Measurements from ENCODE around the gene AMOTL1. TPM values are rescaled to one million over a fixed set of nuclear protein-coding genes. Genes with fewer than 3 reads are reported as not detected.
A peak's percentile ranks its signal among the peaks of the same experiment; 100 is the strongest.

The AMOTL1 gene
- total RNA-seq, 1 donor from 2014 or later = 35.9 TPM

GRCh38 chr11:94876645-94877442 is 108.7 kb downstream of the AMOTL1 start:
- TF ChIP-seq, protein P1, sequence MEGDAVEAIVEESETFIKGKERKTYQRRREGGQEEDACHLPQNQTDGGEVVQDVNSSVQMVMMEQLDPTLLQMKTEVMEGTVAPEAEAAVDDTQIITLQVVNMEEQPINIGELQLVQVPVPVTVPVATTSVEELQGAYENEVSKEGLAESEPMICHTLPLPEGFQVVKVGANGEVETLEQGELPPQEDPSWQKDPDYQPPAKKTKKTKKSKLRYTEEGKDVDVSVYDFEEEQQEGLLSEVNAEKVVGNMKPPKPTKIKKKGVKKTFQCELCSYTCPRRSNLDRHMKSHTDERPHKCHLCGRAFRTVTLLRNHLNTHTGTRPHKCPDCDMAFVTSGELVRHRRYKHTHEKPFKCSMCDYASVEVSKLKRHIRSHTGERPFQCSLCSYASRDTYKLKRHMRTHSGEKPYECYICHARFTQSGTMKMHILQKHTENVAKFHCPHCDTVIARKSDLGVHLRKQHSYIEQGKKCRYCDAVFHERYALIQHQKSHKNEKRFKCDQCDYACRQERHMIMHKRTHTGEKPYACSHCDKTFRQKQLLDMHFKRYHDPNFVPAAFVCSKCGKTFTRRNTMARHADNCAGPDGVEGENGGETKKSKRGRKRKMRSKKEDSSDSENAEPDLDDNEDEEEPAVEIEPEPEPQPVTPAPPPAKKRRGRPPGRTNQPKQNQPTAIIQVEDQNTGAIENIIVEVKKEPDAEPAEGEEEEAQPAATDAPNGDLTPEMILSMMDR (IDR thresholded peaks at IDR 0.05; ENCODE audit: unreplicated experiment) = no peak
- Mint-ChIP-seq H3K9me3 (ENCODE audit: unreplicated experiment) (no peaks in the 10 kb centered on the region), H3K4me3 (ENCODE audit: unreplicated experiment) (peak overlapping the region; percentile 53), H3K27me3 (ENCODE audit: unreplicated experiment) (peaks cover 5% of the 10 kb centered on the region), H3K36me3 (ENCODE audit: low read depth, unreplicated experiment) (peaks cover 56% of the 10 kb centered on the region), H3K4me1 (ENCODE audit: unreplicated experiment) (peaks cover 15% of the 10 kb centered on the region), H3K27ac (ENCODE audit: unreplicated experiment) (peak overlapping the region; percentile 62)
- no peak for DNase-seq (ENCODE audit: low spot score)

DNA sequence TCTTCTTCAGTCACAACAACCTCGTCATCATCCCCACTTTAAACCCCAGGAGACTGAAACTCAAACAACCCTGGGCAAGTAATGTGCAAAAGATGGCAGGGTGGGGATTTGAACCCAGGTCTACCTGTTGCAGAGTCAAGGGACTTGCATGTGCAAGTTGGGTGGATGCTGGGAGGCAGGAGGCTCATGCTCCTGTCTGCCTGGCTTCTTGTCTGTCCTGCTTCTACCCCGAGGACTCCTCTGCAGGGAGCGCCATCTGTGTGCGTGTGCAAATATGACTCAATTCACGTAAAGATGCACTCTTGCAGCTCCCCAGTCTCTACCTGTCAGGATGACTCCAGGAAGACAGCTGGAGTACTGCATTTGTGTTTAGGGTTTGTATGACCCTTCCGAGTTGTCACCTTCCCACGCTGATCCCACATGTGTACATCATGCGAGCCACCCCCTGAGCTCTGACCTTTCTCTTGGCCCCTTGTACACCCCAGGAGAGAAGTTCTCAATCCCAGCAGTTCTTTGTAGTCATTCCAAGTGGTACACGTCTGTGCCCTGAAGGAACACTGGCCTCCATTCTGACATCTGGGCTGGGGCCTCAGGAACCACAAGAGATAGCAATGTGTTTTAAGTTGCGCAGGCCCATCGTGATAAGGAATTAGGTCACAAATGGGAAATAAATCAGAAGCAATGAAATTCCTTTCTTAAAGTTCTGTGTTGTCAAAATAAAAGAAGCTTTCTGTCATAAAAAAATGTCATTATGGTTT is 109.5 kb downstream of the AMOTL1 start:
- TF ChIP-seq, protein P1 (IDR thresholded peaks at IDR 0.05; ENCODE audit: unreplicated experiment) = no peak
- peak overlapping the region; percentile 47 for H3K4me3 Mint-ChIP-seq (ENCODE audit: unreplicated experiment)
- H3K4me1 Mint-ChIP-seq (ENCODE audit: unreplicated experiment) = peaks cover 15% of the 10 kb centered on the region
- no peak for DNase-seq (ENCODE audit: low spot score)
- no peaks in the 10 kb centered on the region for H3K9me3 Mint-ChIP-seq (ENCODE audit: unreplicated experiment)
- H3K27ac Mint-ChIP-seq (ENCODE audit: unreplicated experiment) = peak overlapping the region; percentile 52
- H3K36me3 Mint-ChIP-seq (ENCODE audit: low read depth, unreplicated experiment) = peaks cover 49% of the 10 kb centered on the region
- peaks cover 5% of the 10 kb centered on the region for H3K27me3 Mint-ChIP-seq (ENCODE audit: unreplicated experiment)

DNA sequence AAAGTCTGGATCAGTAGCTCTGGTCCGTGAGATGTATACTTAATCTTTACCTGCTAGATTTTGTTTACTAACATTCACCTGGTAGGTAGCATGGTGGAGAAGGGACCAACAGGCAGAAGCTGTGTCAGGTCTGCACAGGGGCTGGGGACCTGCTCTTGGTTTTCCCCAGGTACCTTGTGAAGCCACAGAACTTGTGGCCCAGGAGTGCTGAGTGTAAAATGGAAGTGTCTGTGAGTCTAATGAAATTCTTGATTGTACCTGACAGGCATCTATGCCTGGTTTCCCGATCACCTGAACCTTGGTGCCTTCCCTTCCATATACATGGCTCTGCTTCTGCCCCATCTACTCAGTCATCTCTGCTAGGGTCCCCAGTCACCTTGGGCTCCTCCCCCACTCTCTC is 110.8 kb downstream of the AMOTL1 start:
- H3K4me1 Mint-ChIP-seq (ENCODE audit: unreplicated experiment) = peaks cover 19% of the 10 kb centered on the region
- peaks cover 43% of the 10 kb centered on the region for H3K36me3 Mint-ChIP-seq (ENCODE audit: low read depth, unreplicated experiment)
- TF ChIP-seq, protein P1 (IDR thresholded peaks at IDR 0.05; ENCODE audit: unreplicated experiment) = no peak
- DNase-seq (ENCODE audit: low spot score) = no peak
- no peaks in the 10 kb centered on the region for H3K9me3 Mint-ChIP-seq (ENCODE audit: unreplicated experiment)
- no peak overlapping the region for H3K27ac Mint-ChIP-seq (ENCODE audit: unreplicated experiment)
- no peak overlapping the region for H3K4me3 Mint-ChIP-seq (ENCODE audit: unreplicated experiment)
- peaks cover 5% of the 10 kb centered on the region for H3K27me3 Mint-ChIP-seq (ENCODE audit: unreplicated experiment)

DNA sequence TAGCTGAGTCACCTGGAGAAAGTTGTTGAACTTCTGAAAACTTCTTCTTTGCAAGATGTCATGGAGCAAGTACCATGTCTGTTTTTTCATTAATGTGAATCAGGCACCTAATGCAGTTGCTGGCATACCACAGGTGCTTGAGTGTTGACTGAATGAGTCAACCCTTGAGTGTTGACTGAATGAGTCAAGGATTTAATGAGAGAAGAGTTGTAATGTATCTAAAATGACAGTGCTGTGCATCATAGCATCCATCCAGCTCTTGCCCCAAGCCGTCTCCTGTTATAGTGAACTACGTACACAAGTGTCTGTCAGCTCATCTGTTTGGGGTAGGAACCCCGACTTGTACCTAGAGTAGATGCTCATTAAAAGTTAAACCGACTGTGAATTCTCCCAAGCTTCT is 112.1 kb downstream of the AMOTL1 start:
- Mint-ChIP-seq H3K27ac (ENCODE audit: unreplicated experiment) (no peak overlapping the region), H3K4me1 (ENCODE audit: unreplicated experiment) (peaks cover 24% of the 10 kb centered on the region), H3K4me3 (ENCODE audit: unreplicated experiment) (no peak overlapping the region), H3K36me3 (ENCODE audit: low read depth, unreplicated experiment) (peaks cover 47% of the 10 kb centered on the region), H3K9me3 (ENCODE audit: unreplicated experiment) (no peaks in the 10 kb centered on the region), H3K27me3 (ENCODE audit: unreplicated experiment) (peaks cover 5% of the 10 kb centered on the region)
- TF ChIP-seq, protein P1 (IDR thresholded peaks at IDR 0.05; ENCODE audit: unreplicated experiment) = no peak
- no peak for DNase-seq (ENCODE audit: low spot score)

DNA sequence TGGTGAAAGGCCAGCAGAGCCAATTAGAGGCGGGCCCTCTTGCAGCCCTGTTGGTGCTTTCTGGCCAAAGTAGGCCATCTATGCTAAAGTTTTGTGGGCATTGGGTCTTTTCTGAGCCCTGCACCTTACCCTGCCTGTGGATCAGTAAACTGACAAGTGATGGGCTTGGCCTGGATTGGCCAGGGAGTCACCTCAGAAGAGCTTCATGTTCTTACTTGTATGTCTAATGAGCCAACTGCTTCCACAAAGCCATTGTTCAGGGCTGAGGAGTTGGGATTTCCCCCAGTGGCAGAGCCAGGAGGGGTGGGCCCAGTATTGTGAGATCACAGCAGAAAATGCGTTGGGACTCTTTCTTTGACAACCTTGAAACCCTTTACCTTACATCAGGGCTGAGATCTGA is 114.8 kb downstream of the AMOTL1 start:
- TF ChIP-seq, protein P1 (IDR thresholded peaks at IDR 0.05; ENCODE audit: unreplicated experiment) = no peak
- H3K9me3 Mint-ChIP-seq (ENCODE audit: unreplicated experiment) = no peaks in the 10 kb centered on the region
- peaks cover 15% of the 10 kb centered on the region for H3K4me1 Mint-ChIP-seq (ENCODE audit: unreplicated experiment)
- peaks cover 47% of the 10 kb centered on the region for H3K36me3 Mint-ChIP-seq (ENCODE audit: low read depth, unreplicated experiment)
- H3K4me3 Mint-ChIP-seq (ENCODE audit: unreplicated experiment) = no peak overlapping the region
- H3K27me3 Mint-ChIP-seq (ENCODE audit: unreplicated experiment) = peaks cover 3% of the 10 kb centered on the region
- DNase-seq (ENCODE audit: low spot score) = no peak
- no peak overlapping the region for H3K27ac Mint-ChIP-seq (ENCODE audit: unreplicated experiment)
